GM12878 (cell line): ENCODE measurements around the gene CCDC88C. TPM values are rescaled to one million over a fixed set of nuclear protein-coding genes. Genes with fewer than 3 reads are reported as not detected.

Source experiments
- BCL11A ChIP-seq: IDR thresholded peaks from 2 replicates; pipeline ENCODE4 v1.6.1; 2011; ENCODE audit warnings: low read depth, low read length
- CBFB ChIP-seq: IDR thresholded peaks from 2 replicates; pipeline ENCODE4 v1.6.1; 2016; ENCODE audit warnings: antibody characterized with exemption, low read depth
- CEBPB ChIP-seq, 2 experiments: fragments of 150-350 bp in 1 of 2; IDR thresholded peaks; 2 replicates each; pipeline ENCODE4 v1.6.1; 2012 to 2014; ENCODE audit warnings: low read depth in 2 of 2, low read length in 2 of 2, borderline replicate concordance in 1 of 2, inconsistent platforms in 1 of 2
- CHD2 ChIP-seq: IDR thresholded peaks from 2 replicates; pipeline ENCODE4 v1.6.1; 2011; ENCODE audit warnings: low read depth, low read length, improper control_type of control experiment, borderline replicate concordance
- CREM ChIP-seq: IDR thresholded peaks from 2 replicates; pipeline ENCODE4 v1.6.1; 2014; ENCODE audit warnings: antibody characterized with exemption, low read depth
- HCFC1 ChIP-seq: fragments of 150-350 bp; IDR thresholded peaks from 2 replicates; pipeline ENCODE4 v1.6.1; 2014; ENCODE audit warnings: low read length
- HDAC6 ChIP-seq: fragments of 200-600 bp; sonication (generic); IDR thresholded peaks from one replicate; pipeline ENCODE4 v1.8.0; 2017; ENCODE audit warnings: antibody characterized with exemption; ENCODE audit not compliant: unreplicated experiment
- HDGF ChIP-seq: fragments of 450-650 bp; IDR thresholded peaks from 2 replicates; pipeline ENCODE4 v1.6.1; 2016; ENCODE audit warnings: antibody characterized with exemption
- MEF2B ChIP-seq: fragments of 450-650 bp; IDR thresholded peaks from 2 replicates; pipeline ENCODE4 v1.6.1; 2018; ENCODE audit warnings: mild to moderate bottlenecking, moderate library complexity; ENCODE audit not compliant: partially characterized antibody, poor library complexity, severe bottlenecking
- MXI1 ChIP-seq: fragments of 150-350 bp; IDR thresholded peaks from 2 replicates; pipeline ENCODE4 v1.6.1; 2011; ENCODE audit warnings: low read depth, mild to moderate bottlenecking, inconsistent platforms, low read length, improper control_type of control experiment
- MYC ChIP-seq: IDR thresholded peaks from 2 replicates; pipeline ENCODE4 v1.6.1; 2011; ENCODE audit warnings: mild to moderate bottlenecking, low read length, moderate library complexity, inconsistent platforms; ENCODE audit not compliant: insufficient read depth, insufficient replicate concordance, insufficient read length, severe bottlenecking
- NFYB ChIP-seq: IDR thresholded peaks from 2 replicates; pipeline ENCODE4 v1.6.1; 2011; ENCODE audit warnings: low read depth, mild to moderate bottlenecking, low read length, improper control_type of control experiment, moderate library complexity; ENCODE audit not compliant: insufficient read depth
- NRF1 ChIP-seq: conservative IDR thresholded peaks from 2 replicates; pipeline ENCODE4 v1.6.1; 2011; ENCODE audit warnings: mild to moderate bottlenecking, low read depth, low read length, improper control_type of control experiment
- PAX5 ChIP-seq: IDR thresholded peaks from 2 replicates; pipeline ENCODE4 v1.6.1; 2011; ENCODE audit warnings: low read depth, low read length, borderline replicate concordance
- RAD51 ChIP-seq: fragments of 450-650 bp; IDR thresholded peaks from 2 replicates; pipeline ENCODE4 v1.6.1; 2016; ENCODE audit warnings: moderate library complexity, mild to moderate bottlenecking, inconsistent platforms
- RELA ChIP-seq: fragments of 450-650 bp; IDR thresholded peaks from 2 replicates; pipeline ENCODE4 v1.8.0; 2014; ENCODE audit warnings: borderline replicate concordance; ENCODE audit not compliant: partially characterized antibody
- SMAD5 ChIP-seq: IDR thresholded peaks from 2 replicates; pipeline ENCODE4 v1.6.1; 2016; ENCODE audit warnings: antibody characterized with exemption, low read depth
- SPI1 ChIP-seq: IDR thresholded peaks from 2 replicates; pipeline ENCODE4 v1.6.1; 2011; ENCODE audit warnings: low read depth, mild to moderate bottlenecking, low read length, moderate library complexity, borderline replicate concordance; ENCODE audit not compliant: insufficient read depth
- TCF7 ChIP-seq: IDR thresholded peaks from 2 replicates; pipeline ENCODE4 v1.6.1; 2014; ENCODE audit warnings: antibody characterized with exemption, borderline replicate concordance
- polyA plus RNA-seq, 11 experiments: library from polyadenylated mRNA; depleted of rRNA in 4 of 11; unstranded in 6 of 11; stranded (reverse) in 5 of 11; fragments of >200 nt; fragmentation: Nextera tagmentation in 4 of 11; fragmentation: Illumina TruSeq in 1 of 11; extraction: Ambion mirVana in 4 of 11; extraction: Trizol in 1 of 11; gene quantifications; 1 replicate in 1 of 11; 2 replicates in 10 of 11; pipeline versions ENCODE4 v1.2.1 to v1.2.3, GENCODE V29; 2011 to 2016; ENCODE audit warnings: inconsistent platforms in 2 of 11, missing spikeins in 2 of 11, low read depth in 1 of 11
- total RNA-seq, 4 experiments: library from RNA; depleted of rRNA in 3 of 4; stranded (reverse); fragments of >200 nt in 3 of 4; fragmentation: Illumina TruSeq in 1 of 4; extraction: Trizol in 1 of 4; gene quantifications; 2 replicates each; pipeline versions ENCODE4 v1.2.1 to v1.2.3, GENCODE V29; 2013 to 2021
- TF ChIP-seq, protein P1 (sequence below): fragments of 150-350 bp; IDR thresholded peaks from 2 replicates; pipeline ENCODE4 v1.6.1; 2016; ENCODE audit warnings: low read depth, low read length
- TF ChIP-seq, protein P2 (sequence below): IDR thresholded peaks from 2 replicates; pipeline ENCODE4 v1.6.1; 2011; ENCODE audit warnings: mild to moderate bottlenecking, low read depth, low read length, moderate library complexity; ENCODE audit not compliant: insufficient replicate concordance
- TF ChIP-seq, protein P3 (sequence below): fragments of 450-650 bp; IDR thresholded peaks from 2 replicates; pipeline ENCODE4 v1.6.1; 2017; ENCODE audit warnings: antibody characterized with exemption, mild to moderate bottlenecking, moderate library complexity

CCDC88C gene
- total and polyA plus RNA-seq, 10 of the 15 experiments (the other 5 are each of a cell fraction or from before 2014, with no cell fraction given): 4.0 to 79.6 (median 36.6) TPM

DNA sequence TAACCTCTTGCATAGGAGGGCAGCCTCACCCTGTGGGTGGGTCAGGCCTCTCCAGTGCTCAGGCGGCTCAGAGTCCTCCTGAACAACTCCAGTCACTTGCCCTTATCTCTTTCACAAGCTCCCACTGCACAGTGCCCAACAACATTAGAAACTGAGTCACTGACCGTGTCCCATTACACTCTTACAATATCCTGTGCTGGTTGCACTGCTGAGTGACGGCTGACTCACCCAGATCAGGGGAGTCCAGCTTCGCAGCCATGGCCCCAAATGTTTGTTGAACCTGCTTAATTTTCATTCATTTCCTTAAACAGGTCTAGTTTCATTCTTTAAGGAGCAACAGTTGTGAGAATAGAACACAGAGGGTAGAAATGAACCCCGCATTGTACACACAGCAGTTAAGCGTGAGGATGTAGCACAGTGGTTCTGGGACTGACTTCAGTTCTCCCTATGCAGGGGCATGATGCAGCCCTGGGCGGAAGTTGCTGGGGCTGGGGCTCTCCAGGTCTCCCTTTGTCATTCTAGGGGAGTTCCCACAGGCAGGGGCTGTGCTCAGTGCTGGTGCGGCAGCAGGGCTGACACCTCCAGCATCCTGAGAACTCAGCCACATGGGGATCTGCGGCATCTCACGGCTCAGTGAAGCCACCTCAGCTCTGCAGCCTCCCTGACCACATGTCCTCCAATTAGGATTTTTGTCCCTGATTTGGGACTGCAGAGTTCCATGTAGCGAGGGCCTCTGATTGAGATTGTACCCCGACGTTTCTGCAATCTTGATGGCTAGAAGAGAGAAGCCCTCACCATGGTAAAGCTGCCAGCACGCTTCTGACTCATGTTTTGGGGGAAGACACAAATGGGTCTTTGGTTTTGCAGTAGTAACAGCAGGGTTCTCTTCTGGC is 189.3 kb downstream of the CCDC88C start (continued):
- TF ChIP-seq, protein P1, sequence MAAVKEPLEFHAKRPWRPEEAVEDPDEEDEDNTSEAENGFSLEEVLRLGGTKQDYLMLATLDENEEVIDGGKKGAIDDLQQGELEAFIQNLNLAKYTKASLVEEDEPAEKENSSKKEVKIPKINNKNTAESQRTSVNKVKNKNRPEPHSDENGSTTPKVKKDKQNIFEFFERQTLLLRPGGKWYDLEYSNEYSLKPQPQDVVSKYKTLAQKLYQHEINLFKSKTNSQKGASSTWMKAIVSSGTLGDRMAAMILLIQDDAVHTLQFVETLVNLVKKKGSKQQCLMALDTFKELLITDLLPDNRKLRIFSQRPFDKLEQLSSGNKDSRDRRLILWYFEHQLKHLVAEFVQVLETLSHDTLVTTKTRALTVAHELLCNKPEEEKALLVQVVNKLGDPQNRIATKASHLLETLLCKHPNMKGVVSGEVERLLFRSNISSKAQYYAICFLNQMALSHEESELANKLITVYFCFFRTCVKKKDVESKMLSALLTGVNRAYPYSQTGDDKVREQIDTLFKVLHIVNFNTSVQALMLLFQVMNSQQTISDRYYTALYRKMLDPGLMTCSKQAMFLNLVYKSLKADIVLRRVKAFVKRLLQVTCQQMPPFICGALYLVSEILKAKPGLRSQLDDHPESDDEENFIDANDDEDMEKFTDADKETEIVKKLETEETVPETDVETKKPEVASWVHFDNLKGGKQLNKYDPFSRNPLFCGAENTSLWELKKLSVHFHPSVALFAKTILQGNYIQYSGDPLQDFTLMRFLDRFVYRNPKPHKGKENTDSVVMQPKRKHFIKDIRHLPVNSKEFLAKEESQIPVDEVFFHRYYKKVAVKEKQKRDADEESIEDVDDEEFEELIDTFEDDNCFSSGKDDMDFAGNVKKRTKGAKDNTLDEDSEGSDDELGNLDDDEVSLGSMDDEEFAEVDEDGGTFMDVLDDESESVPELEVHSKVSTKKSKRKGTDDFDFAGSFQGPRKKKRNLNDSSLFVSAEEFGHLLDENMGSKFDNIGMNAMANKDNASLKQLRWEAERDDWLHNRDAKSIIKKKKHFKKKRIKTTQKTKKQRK: no peak
- TF ChIP-seq TCF7 (no peak), MEF2B (peak; percentile 81), HCFC1 (no peak), NRF1 (no peak), CHD2 (no peak), HDGF (peak; percentile 31; the same call in 1 of the 2 replicates), RELA (peak; percentile 91), RAD51 (no peak), HDAC6 (no peak), BCL11A (peak; percentile 59; the same call in 1 of the 2 replicates), CBFB (peak; percentile 70; the same call in 1 of the 2 replicates), NFYB (no peak), CREM (peak; percentile 45; the same call in 1 of the 2 replicates), MYC (no peak), SMAD5 (no peak), PAX5 (peak; percentile 83), MXI1 (no peak; the same call in 1 of the 2 replicates), CEBPB (IDR thresholded peaks at IDR 0.05; ENCODE audit: borderline replicate concordance in 1 of 2, low read depth in 2 of 2, low read length in 2 of 2) (no peak), SPI1 (peak; percentile 67; the same call in 1 of the 2 replicates)
- TF ChIP-seq, protein P2, sequence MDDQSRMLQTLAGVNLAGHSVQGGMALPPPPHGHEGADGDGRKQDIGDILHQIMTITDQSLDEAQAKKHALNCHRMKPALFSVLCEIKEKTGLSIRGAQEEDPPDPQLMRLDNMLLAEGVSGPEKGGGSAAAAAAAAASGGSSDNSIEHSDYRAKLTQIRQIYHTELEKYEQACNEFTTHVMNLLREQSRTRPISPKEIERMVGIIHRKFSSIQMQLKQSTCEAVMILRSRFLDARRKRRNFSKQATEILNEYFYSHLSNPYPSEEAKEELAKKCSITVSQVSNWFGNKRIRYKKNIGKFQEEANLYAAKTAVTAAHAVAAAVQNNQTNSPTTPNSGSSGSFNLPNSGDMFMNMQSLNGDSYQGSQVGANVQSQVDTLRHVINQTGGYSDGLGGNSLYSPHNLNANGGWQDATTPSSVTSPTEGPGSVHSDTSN: peak; percentile 81
- TF ChIP-seq, protein P3, sequence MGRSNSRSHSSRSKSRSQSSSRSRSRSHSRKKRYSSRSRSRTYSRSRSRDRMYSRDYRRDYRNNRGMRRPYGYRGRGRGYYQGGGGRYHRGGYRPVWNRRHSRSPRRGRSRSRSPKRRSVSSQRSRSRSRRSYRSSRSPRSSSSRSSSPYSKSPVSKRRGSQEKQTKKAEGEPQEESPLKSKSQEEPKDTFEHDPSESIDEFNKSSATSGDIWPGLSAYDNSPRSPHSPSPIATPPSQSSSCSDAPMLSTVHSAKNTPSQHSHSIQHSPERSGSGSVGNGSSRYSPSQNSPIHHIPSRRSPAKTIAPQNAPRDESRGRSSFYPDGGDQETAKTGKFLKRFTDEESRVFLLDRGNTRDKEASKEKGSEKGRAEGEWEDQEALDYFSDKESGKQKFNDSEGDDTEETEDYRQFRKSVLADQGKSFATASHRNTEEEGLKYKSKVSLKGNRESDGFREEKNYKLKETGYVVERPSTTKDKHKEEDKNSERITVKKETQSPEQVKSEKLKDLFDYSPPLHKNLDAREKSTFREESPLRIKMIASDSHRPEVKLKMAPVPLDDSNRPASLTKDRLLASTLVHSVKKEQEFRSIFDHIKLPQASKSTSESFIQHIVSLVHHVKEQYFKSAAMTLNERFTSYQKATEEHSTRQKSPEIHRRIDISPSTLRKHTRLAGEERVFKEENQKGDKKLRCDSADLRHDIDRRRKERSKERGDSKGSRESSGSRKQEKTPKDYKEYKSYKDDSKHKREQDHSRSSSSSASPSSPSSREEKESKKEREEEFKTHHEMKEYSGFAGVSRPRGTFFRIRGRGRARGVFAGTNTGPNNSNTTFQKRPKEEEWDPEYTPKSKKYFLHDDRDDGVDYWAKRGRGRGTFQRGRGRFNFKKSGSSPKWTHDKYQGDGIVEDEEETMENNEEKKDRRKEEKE: no peak
